Measurements from ENCODE around the gene PRR5. TPM values are rescaled to one million over a fixed set of nuclear protein-coding genes. Genes with fewer than 3 reads are reported as not detected.

The PRR5 gene
- polyA plus RNA-seq, 1 experiment: 12.9 TPM

DNA sequence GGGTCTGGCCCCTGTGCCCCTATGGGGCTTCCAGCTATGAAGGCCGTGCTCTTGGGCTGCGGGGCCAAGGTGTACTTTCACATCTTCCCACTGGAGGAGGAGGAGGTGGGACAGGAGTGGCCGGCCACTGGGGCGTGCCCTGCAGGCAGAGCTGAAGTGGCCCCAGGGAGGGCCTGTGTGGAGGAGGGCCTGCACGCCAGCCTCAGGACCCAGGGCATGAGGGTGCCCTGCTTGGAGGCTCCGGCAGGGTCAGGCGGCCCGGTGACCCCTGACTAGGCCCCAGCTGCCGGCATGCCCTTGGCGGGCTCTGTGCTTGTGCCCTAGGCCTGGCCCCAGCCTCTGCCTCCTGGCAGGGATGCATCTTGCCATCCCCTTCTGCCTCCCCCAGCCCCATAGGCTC is 5.2 kb downstream of the PRR5 start:
- ChIA-PET CTCF (interaction anchor here (2.0 kb wide), 1 partner anchor 10 kb away, joined by 5 read pairs; no protein-coding TSS in a partner anchor), POLR2A (interaction anchor here (0.7 kb wide), 1 partner anchor 529 kb away, joined by 3 read pairs; no protein-coding TSS in a partner anchor)
- Histone ChIP-seq H3K4me3 (ENCODE audit: low read depth, low read length) (no peak overlapping the region), H3K27ac (ENCODE audit: low read depth, low read length) (no peak overlapping the region), H3K27me3 (ENCODE audit: control insufficient read depth, insufficient read depth, low read length) (no peaks in the 10 kb centered on the region), H3K9me3 (ENCODE audit: control insufficient read depth, insufficient read depth, low read length) (no peaks in the 10 kb centered on the region; the same call in 1 of the 2 replicates)
- TF ChIP-seq, protein P1, sequence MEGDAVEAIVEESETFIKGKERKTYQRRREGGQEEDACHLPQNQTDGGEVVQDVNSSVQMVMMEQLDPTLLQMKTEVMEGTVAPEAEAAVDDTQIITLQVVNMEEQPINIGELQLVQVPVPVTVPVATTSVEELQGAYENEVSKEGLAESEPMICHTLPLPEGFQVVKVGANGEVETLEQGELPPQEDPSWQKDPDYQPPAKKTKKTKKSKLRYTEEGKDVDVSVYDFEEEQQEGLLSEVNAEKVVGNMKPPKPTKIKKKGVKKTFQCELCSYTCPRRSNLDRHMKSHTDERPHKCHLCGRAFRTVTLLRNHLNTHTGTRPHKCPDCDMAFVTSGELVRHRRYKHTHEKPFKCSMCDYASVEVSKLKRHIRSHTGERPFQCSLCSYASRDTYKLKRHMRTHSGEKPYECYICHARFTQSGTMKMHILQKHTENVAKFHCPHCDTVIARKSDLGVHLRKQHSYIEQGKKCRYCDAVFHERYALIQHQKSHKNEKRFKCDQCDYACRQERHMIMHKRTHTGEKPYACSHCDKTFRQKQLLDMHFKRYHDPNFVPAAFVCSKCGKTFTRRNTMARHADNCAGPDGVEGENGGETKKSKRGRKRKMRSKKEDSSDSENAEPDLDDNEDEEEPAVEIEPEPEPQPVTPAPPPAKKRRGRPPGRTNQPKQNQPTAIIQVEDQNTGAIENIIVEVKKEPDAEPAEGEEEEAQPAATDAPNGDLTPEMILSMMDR (IDR thresholded peaks at IDR 0.05; ENCODE audit: low read depth, low read length): no peak
- no peak for DNase-seq (ENCODE audit: low read depth, low spot score)

GRCh38 chr22:44707752-44708151 is 5.7 kb downstream of the PRR5 start:
- H3K27me3 ChIP-seq (ENCODE audit: control insufficient read depth, insufficient read depth, low read length): no peaks in the 10 kb centered on the region
- TF ChIP-seq, protein P1 (IDR thresholded peaks at IDR 0.05; ENCODE audit: low read depth, low read length): no peak
- CTCF ChIA-PET: interaction anchor here (1.0 kb wide), 1 partner anchor 11 kb away, joined by 3 read pairs; no protein-coding TSS in a partner anchor
- POLR2A ChIA-PET: no interaction called here
- H3K9me3 ChIP-seq (ENCODE audit: control insufficient read depth, insufficient read depth, low read length): no peaks in the 10 kb centered on the region; the same call in 1 of the 2 replicates
- H3K27ac ChIP-seq (ENCODE audit: low read depth, low read length): no peak overlapping the region
- H3K4me3 ChIP-seq (ENCODE audit: low read depth, low read length): no peak overlapping the region
- no peak for DNase-seq (ENCODE audit: low read depth, low spot score)

GRCh38 chr22:44709881-44710392 is 7.9 kb downstream of the PRR5 start:
- DNase-seq (ENCODE audit: low read depth, low spot score): no peak
- Histone ChIP-seq H3K4me3 (ENCODE audit: low read depth, low read length) (no peak overlapping the region), H3K27me3 (ENCODE audit: control insufficient read depth, insufficient read depth, low read length) (no peaks in the 10 kb centered on the region), H3K27ac (ENCODE audit: low read depth, low read length) (no peak overlapping the region), H3K9me3 (ENCODE audit: control insufficient read depth, insufficient read depth, low read length) (no peaks in the 10 kb centered on the region)
- TF ChIP-seq, protein P1 (IDR thresholded peaks at IDR 0.05; ENCODE audit: low read depth, low read length): no peak
- CTCF ChIA-PET: interaction anchor here (1.3 kb wide), 1 partner anchor 18 kb away, joined by 3 read pairs; no protein-coding TSS in a partner anchor
- POLR2A ChIA-PET: no interaction called here

DNA sequence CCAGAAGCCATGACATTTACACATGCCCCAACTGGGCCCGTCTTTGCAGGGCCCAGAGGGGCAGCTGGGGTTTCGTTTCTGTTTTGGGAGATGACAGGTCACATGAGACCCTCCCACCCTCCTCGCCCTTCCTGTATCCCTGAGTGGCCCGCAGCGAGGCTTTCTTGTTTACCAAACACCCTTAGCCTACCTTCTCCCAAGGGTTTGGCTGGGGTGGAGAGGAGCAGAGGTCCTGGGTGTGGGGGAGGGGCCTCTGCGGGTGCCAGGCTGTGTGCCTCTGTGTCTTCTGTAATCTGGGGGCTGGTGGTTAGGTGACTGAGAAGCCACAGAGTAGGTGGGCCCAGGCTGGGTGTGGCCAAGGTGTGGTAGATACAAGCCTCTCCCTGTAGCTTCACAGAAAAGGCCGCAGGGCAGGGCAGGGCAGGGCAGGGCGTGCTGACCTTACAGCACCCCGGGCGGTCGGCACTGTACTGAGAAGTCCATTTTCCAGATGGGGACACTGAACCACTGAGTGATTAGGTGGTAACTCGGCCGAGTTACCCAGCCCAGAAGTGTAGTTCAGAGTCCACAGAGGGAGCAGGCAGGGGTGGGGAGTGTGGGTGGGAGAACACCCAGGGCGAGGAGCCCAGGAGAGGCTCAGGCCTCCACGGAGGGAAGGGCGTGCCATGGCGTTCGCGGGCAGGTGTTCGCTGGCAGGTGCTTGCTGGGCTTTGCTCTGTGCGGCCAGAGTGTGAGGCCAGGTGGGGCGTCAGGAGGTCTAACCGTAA is 8.7 kb downstream of the PRR5 start:
- DNase-seq (ENCODE audit: low read depth, low spot score): no peak
- Histone ChIP-seq H3K27ac (ENCODE audit: low read depth, low read length) (peak overlapping the region; percentile 11), H3K9me3 (ENCODE audit: control insufficient read depth, insufficient read depth, low read length) (no peaks in the 10 kb centered on the region), H3K27me3 (ENCODE audit: control insufficient read depth, insufficient read depth, low read length) (no peaks in the 10 kb centered on the region), H3K4me3 (ENCODE audit: low read depth, low read length) (no peak overlapping the region)
- TF ChIP-seq, protein P1 (IDR thresholded peaks at IDR 0.05; ENCODE audit: low read depth, low read length): no peak
- ChIA-PET POLR2A (no interaction called here), CTCF (no interaction called here)

GRCh38 chr22:44711241-44711560 is 9.2 kb downstream of the PRR5 start:
- POLR2A ChIA-PET: no interaction called here
- no peaks in the 10 kb centered on the region for H3K27me3 ChIP-seq (ENCODE audit: control insufficient read depth, insufficient read depth, low read length)
- no peak overlapping the region for H3K4me3 ChIP-seq (ENCODE audit: low read depth, low read length)
- TF ChIP-seq, protein P1 (IDR thresholded peaks at IDR 0.05; ENCODE audit: low read depth, low read length): no peak
- no peak overlapping the region for H3K27ac ChIP-seq (ENCODE audit: low read depth, low read length)
- no peak for DNase-seq (ENCODE audit: low read depth, low spot score)
- H3K9me3 ChIP-seq (ENCODE audit: control insufficient read depth, insufficient read depth, low read length): no peaks in the 10 kb centered on the region
- CTCF ChIA-PET: interaction anchor here (1.4 kb wide), 1 partner anchor 25 kb away, joined by 3 read pairs; no protein-coding TSS in a partner anchor

Measured in AG04450 (cell line).